ENCODE data around the gene MZT2B.
A peak's percentile ranks its signal among the peaks of the same experiment; 100 is the strongest.
"Not testable (repeated sequence)": the region's sequence is repeated elsewhere in the genome, so short reads cannot be mapped to it uniquely, and the experiment has no call there.

MZT2B gene

GRCh38 chr2:130152816-130153595 is 29.1 kb upstream of the MZT2B start:
- DNase-seq (ENCODE audit: low spot score), result no peak

GRCh38 chr2:130153721-130154422 is 28.2 kb upstream of the MZT2B start:
- not testable (repeated sequence) for DNase-seq (ENCODE audit: low spot score)

- not testable (repeated sequence) for DNase-seq (ENCODE audit: low spot score)
Observed at GRCh38 chr2:130154423-130154770, 27.7 kb upstream of the MZT2B start.

DNA sequence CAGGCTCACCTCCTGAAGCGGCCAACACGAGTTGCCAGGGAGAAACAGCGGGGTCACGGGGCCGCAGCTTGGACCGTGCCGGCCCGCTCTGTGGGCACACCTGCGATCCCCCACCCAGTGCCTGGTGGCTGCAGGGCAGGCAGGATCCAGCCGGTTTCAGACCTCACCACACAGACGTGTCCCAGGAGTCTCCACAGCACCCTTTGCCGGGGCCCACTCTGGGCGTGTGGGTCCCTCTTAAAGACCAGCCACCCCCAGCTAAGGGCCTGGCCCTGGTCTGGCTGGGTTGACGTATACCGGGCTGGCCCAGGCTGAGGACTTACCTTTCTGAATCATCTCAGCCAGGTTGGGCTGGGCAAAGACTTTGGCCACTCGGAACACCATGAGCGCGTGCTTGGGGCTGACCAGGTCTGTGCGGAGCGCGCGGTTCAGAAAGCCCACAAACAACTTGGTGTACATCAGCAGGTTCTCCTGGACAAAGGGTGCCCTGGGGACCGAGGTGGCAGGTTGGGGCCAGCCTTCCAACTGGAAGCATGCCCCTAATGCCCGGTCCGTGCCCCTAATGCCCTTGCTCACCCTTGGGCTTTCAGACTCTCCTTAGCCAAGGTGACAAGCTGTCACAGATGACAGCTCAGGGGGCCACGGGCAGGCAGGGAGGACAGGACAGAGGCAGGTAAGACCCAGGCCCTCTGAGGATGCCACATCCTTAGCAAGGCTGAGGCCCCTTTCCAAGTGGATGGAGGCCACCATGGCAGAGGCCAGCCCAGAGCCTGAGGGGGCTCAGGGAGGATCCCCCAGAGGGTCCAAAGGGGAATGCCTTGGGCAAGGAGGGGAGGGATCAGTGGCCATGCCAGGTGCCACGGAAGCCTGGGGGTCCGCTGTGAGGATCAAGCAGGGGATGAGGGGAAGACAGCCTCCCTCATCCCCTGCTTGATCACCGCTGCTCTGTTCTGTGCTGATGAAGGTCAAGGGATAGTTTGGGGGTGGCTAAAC is 27.0 kb upstream of the MZT2B start:
- DNase-seq (ENCODE audit: low spot score), result no peak

GRCh38 chr2:130155956-130156623 is 26.0 kb upstream of the MZT2B start:
- peak; percentile 32 for DNase-seq (ENCODE audit: low spot score)

DNA sequence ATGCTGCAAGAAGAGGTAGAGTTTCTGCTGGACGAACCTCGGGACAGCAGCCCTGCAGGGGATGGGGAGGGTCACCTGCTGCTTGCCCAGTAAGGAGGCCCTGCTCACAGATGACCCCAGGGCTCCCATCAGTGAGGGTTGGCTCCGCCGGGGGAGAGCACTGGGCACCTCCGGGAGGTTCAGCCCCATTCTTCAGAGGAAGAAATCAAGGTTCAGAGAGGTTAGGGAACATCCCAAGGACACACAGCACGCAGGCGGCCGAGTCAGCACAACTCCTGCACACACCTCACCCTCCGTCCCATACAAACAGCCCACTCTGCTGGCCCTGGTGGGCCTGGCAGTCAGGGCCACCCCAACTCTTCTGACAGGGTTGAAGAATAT is 25.4 kb upstream of the MZT2B start:
- no peak for DNase-seq (ENCODE audit: low spot score)

DNA sequence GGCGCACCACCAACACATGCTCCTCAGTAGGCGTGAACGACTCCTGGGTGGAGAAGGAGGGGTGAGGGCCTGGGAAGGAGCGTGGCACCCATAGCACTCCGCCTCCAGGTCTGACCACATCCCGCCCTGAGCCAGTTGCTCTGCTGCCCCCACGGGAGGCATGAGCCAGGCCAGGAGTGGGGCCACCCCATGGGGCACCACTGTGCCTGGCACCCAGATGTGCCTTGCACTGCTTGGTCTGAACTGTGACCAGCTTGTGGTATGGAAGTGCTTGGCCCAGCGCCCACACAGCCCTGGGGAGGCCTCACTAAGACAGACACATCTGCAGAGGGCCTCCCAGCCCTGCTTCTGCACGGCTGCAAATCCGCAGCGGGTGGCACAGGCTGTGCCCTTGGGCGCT is 24.7 kb upstream of the MZT2B start:
- not testable (repeated sequence) for DNase-seq (ENCODE audit: low spot score)

GRCh38 chr2:130157825-130158514 is 24.1 kb upstream of the MZT2B start:
- DNase-seq (ENCODE audit: low spot score), result not testable (repeated sequence)

DNA sequence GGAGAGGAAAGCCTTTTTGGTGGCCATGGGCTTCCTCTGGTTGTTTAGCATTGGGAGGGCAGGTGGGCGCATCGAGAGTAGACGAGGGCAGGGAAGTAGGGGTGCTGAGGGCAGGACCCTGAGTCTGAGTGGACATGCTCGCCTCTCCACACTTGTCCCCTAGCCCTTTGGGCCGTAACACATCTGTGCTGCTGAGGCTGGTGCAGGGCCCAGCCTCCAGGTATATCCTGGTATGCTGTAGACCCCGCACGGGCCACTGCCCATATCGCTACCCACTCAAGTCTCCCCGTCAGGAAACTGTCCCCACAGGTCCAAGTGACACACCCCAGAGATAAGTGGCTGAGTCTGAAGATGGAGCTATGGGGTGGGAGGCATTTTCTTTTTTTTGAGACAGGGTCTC is 23.4 kb upstream of the MZT2B start:
- no peak for DNase-seq (ENCODE audit: low spot score)

DNA sequence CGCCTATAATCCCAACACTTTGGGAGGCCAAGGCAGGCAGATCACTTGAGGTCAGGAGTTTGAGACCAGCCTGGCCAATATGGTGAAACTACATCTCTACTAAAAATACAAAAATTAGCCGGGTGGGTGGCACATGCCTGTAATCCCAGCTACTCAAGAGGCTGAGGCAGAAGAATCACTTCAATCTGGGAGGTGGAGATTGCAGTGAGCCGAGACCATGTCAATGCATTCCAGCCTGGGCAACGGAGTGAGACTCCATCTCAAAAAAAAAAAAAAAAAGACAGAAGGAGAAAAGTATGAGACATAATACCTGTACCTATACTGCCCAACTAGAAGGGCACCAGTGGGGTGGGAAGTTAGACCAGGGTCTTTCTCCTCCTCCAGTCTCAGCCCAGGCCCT is 22.7 kb upstream of the MZT2B start:
- not testable (repeated sequence) for DNase-seq (ENCODE audit: low spot score)

- no peak for DNase-seq (ENCODE audit: low spot score)
Observed at GRCh38 chr2:130160131-130160530, 21.9 kb upstream of the MZT2B start.

- not testable (repeated sequence) for DNase-seq (ENCODE audit: low spot score)
Observed at GRCh38 chr2:130160838-130161705, 21.0 kb upstream of the MZT2B start.

DNA sequence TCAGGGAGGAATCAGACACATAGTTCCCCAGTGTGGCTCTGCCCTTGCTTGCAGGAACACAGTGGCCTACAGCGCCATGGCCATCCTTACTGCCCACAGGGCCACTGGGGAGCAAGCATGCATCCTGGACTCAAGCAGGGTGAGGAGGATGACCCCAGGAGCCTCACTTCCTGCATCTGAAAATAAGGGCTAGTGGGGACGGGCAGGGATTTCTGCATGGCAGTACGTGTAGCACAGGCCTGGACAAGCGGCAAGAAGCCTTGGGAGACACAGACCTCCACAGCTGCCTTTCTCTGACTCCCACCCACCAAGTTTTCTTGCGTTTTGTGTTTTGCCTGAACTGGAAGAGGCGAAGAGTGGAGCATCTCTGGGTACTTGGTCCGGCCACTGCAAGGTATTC is 19.6 kb upstream of the MZT2B start:
- not testable (repeated sequence) for DNase-seq (ENCODE audit: low spot score)

DNA sequence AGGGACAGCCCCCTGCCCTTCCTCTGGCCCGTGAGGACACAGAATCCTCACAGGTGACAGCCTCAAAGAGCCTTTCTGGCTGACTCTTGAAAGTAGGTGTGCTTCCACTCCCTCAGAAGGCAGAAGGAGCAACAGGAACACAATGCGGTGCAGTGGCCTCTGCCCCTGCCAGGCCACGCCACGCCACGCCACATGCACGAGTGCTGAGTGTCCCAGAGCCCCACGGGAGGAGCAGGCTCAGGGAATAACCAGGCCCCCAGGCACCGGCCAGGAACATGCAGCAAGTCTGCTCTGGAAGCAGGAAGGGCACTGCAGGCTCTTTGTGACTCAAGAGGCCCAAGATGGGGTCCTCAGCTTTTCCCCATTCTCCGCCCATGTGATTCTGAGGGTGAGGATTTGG is 19.1 kb upstream of the MZT2B start:
- DNase-seq (ENCODE audit: low spot score), result no peak

- DNase-seq (ENCODE audit: low spot score), result no peak
Observed at GRCh38 chr2:130165293-130166016, 16.6 kb upstream of the MZT2B start.

- not testable (repeated sequence) for DNase-seq (ENCODE audit: low spot score)
Observed at GRCh38 chr2:130166611-130167010, 15.5 kb upstream of the MZT2B start.

GRCh38 chr2:130169163-130169562 is 12.9 kb upstream of the MZT2B start:
- not testable (repeated sequence) for DNase-seq (ENCODE audit: low spot score)

DNA sequence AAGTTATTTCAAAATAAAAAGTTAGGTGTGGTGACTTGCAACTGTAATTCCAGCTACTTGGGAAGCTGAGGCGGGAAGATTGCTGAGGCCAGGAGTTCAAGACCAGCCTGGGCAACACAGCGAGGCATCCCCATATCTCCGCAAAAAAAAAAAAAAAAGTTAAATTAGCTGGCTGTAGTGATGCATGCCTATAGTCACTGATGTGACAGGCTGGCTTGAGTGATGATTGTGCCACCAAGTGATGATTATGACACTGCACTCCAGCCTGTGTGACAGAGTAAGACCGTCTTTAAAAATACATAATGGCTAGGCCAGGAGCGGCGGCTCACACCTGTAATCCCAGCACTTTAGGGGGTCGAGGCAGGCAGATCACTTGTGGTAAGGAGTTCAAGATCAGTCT is 12.2 kb upstream of the MZT2B start:
- DNase-seq (ENCODE audit: low spot score), result no peak

GRCh38 chr2:130174866-130175265 is 7.2 kb upstream of the MZT2B start:
- DNase-seq (ENCODE audit: low spot score), result not testable (repeated sequence)
